ENCODE measurements around the gene ZNF503. TPM values are rescaled to one million over a fixed set of nuclear protein-coding genes. Genes with fewer than 3 reads are reported as not detected.

Gene ZNF503
- total and polyA plus RNA-seq, 2 experiments from 2014 or later, result 0.21 TPM; not detected in 1

DNA sequence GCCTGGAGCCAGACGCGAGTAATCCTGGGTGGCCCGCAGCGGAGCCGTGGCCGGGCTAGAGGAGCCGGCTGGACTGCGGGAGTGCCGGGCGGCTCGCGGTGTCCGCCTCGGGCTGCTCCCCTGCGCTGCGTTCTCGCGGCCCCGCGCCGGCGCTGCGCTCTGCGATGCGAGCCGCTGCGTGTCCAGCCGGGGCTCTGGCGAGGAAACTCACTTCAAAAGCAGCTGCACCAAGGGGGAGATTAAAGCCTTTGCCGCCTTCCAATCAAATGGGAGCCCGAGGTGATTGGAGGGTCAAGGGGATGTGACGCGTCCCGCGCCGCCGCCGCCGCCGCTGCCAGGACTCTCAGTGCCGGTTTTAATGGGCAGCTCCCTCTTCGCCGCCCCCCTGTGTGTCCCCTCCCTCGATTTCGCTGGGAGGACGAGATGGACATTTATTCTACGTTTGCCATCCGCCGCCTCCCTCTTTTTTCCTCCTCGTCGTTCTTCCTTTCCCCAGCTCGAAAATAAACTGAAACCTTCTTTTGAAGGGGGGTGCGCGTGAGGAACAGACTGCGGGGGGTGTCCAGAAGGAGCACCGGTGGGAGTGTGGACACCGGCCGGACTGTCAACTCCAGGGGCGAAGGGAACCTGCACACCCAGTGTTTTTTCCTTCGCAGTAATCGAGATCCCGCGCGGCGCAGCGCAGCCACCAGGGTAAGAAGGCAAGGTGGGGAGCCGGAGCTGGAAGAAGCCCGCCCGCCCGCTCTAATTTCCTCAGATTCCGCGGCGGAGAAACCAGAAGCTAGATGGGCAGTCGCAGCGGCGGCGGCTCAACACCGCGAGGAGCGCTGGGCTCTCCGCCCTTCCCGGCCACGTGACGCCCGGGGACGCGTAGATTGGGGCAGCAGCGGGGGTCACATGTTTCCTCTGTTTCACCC lies at the start of gene ZNF503 (continued):
- TF ChIP-seq JUNB (IDR thresholded peaks at IDR 0.05; ENCODE audit: unreplicated experiment), result no peak

GRCh38 chr10:75450644-75451640 lies 49.4 kb upstream of the ZNF503 start:
- peak; percentile 60 for ATAC-seq
- no peaks in the 10 kb centered on the region for H3F3A ChIP-seq (replicated peaks; ENCODE audit: low read depth)
- TF ChIP-seq, protein P1, sequence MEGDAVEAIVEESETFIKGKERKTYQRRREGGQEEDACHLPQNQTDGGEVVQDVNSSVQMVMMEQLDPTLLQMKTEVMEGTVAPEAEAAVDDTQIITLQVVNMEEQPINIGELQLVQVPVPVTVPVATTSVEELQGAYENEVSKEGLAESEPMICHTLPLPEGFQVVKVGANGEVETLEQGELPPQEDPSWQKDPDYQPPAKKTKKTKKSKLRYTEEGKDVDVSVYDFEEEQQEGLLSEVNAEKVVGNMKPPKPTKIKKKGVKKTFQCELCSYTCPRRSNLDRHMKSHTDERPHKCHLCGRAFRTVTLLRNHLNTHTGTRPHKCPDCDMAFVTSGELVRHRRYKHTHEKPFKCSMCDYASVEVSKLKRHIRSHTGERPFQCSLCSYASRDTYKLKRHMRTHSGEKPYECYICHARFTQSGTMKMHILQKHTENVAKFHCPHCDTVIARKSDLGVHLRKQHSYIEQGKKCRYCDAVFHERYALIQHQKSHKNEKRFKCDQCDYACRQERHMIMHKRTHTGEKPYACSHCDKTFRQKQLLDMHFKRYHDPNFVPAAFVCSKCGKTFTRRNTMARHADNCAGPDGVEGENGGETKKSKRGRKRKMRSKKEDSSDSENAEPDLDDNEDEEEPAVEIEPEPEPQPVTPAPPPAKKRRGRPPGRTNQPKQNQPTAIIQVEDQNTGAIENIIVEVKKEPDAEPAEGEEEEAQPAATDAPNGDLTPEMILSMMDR (conservative IDR thresholded peaks at IDR 0.05; ENCODE audit: low read depth in 2 of 2), result no peak
- TF ChIP-seq ZNF114 (CRISPR knock-in tag; IDR thresholded peaks at IDR 0.05), result no peak
- H3K4me3 Mint-ChIP-seq, result peak overlapping the region; percentile 51; the same call in 2 of the 3 replicates
- H3K4me3 ChIP-seq, result peak overlapping the region; percentile 25
- peak; percentile 46 for DNase-seq (ENCODE audit: low spot score)
- 0 out of 2 replicates have a peak, but pooled peaks cover 4% of the 10 kb centered on the region for H3K9me2 ChIP-seq (ENCODE audit: insufficient read depth)
- no peak overlapping the region for H3K27ac Mint-ChIP-seq
- H3K27ac ChIP-seq (ENCODE audit: low read depth), result no peak overlapping the region
- peak overlapping the region; percentile 46 for H3K4me2 ChIP-seq
- H3K36me3 ChIP-seq (ENCODE audit: insufficient read depth), result no peaks in the 10 kb centered on the region
- peaks cover 45% of the 10 kb centered on the region for H3K27me3 ChIP-seq (ENCODE audit: insufficient read depth)
- no peaks in the 10 kb centered on the region for H3K36me3 Mint-ChIP-seq (ENCODE audit: low read depth)
- H2AFZ ChIP-seq, result no peak overlapping the region
- H3K9me3 Mint-ChIP-seq, result peaks cover 8% of the 10 kb centered on the region
- peaks cover 40% of the 10 kb centered on the region for H3K27me3 Mint-ChIP-seq (ENCODE audit: insufficient read depth, low read depth, poor library complexity)
- H3K4me1 Mint-ChIP-seq, result peaks cover 43% of the 10 kb centered on the region
- H3K79me2 ChIP-seq (replicated peaks; ENCODE audit: insufficient read depth), result no peaks in the 10 kb centered on the region
- H4K20me1 ChIP-seq (replicated peaks; ENCODE audit: insufficient read depth), result no peaks in the 10 kb centered on the region
- H3K4me1 ChIP-seq (ENCODE audit: insufficient read depth), result peaks cover 42% of the 10 kb centered on the region

- Histone ChIP-seq H3K36me3 (ENCODE audit: insufficient read depth) (no peaks in the 10 kb centered on the region), H3K4me1 (ENCODE audit: insufficient read depth) (peaks cover 42% of the 10 kb centered on the region), H4K20me1 (replicated peaks; ENCODE audit: insufficient read depth) (no peaks in the 10 kb centered on the region), H3K4me2 (peak overlapping the region; percentile 46), H3K27ac (ENCODE audit: low read depth) (no peak overlapping the region), H2AFZ (no peak overlapping the region), H3K4me3 (peak overlapping the region; percentile 25), H3K79me2 (replicated peaks; ENCODE audit: insufficient read depth) (no peaks in the 10 kb centered on the region), H3K27me3 (ENCODE audit: insufficient read depth) (peaks cover 45% of the 10 kb centered on the region), H3F3A (replicated peaks; ENCODE audit: low read depth) (no peaks in the 10 kb centered on the region), H3K9me2 (ENCODE audit: insufficient read depth) (0 out of 2 replicates have a peak, but pooled peaks cover 4% of the 10 kb centered on the region)
- no peak overlapping the region for H3K27ac Mint-ChIP-seq
- peaks cover 38% of the 10 kb centered on the region for H3K27me3 Mint-ChIP-seq (ENCODE audit: insufficient read depth, low read depth, poor library complexity)
- peak overlapping the region; percentile 51 for H3K4me3 Mint-ChIP-seq
- H3K4me1 Mint-ChIP-seq, result peaks cover 43% of the 10 kb centered on the region
- ATAC-seq (peak; percentile 44), DNase-seq (ENCODE audit: low spot score) (no peak)
- H3K9me3 Mint-ChIP-seq, result peaks cover 8% of the 10 kb centered on the region
- H3K36me3 Mint-ChIP-seq (ENCODE audit: low read depth), result no peaks in the 10 kb centered on the region
- TF ChIP-seq, protein P1 (conservative IDR thresholded peaks at IDR 0.05; ENCODE audit: low read depth in 2 of 2), result no peak
- TF ChIP-seq, protein P2, sequence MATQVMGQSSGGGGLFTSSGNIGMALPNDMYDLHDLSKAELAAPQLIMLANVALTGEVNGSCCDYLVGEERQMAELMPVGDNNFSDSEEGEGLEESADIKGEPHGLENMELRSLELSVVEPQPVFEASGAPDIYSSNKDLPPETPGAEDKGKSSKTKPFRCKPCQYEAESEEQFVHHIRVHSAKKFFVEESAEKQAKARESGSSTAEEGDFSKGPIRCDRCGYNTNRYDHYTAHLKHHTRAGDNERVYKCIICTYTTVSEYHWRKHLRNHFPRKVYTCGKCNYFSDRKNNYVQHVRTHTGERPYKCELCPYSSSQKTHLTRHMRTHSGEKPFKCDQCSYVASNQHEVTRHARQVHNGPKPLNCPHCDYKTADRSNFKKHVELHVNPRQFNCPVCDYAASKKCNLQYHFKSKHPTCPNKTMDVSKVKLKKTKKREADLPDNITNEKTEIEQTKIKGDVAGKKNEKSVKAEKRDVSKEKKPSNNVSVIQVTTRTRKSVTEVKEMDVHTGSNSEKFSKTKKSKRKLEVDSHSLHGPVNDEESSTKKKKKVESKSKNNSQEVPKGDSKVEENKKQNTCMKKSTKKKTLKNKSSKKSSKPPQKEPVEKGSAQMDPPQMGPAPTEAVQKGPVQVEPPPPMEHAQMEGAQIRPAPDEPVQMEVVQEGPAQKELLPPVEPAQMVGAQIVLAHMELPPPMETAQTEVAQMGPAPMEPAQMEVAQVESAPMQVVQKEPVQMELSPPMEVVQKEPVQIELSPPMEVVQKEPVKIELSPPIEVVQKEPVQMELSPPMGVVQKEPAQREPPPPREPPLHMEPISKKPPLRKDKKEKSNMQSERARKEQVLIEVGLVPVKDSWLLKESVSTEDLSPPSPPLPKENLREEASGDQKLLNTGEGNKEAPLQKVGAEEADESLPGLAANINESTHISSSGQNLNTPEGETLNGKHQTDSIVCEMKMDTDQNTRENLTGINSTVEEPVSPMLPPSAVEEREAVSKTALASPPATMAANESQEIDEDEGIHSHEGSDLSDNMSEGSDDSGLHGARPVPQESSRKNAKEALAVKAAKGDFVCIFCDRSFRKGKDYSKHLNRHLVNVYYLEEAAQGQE (IDR thresholded peaks at IDR 0.05; ENCODE audit: unreplicated experiment), result no peak
- TF ChIP-seq STAT1 (IDR thresholded peaks at IDR 0.05; ENCODE audit: unreplicated experiment) (no peak), POLR2AphosphoS5 (IDR thresholded peaks at IDR 0.05; ENCODE audit: low read depth) (no peak), ZNF331 (CRISPR knock-in tag; IDR thresholded peaks at IDR 0.05; ENCODE audit: low read depth) (no peak), NANOG (IDR thresholded peaks at IDR 0.05; ENCODE audit: borderline replicate concordance) (no peak), CREB1 (CRISPR knock-in tag; IDR thresholded peaks at IDR 0.05; ENCODE audit: low read depth) (no peak)
Measured at GRCh38 chr10:75450075-75450445, 48.5 kb upstream of the ZNF503 start.
